Tibial nerve (tissue), 4 donors: ENCODE results near the gene RRP36.

Source experiments
- EP300 ChIP-seq, 2 donors: sonication (generic); formaldehyde crosslinking; IDR thresholded peaks; one replicate each; pipeline ENCODE4 v1.6.1; 2017; ENCODE audit warnings: antibody characterized with exemption in 2 of 2, mild to moderate bottlenecking in 1 of 2
- POLR2A ChIP-seq, 2 donors: fragments of 450-650 bp; IDR thresholded peaks; one replicate each; pipeline ENCODE4 v1.6.1; 2017; ENCODE audit warnings: antibody characterized with exemption in 2 of 2, mild to moderate bottlenecking in 2 of 2, moderate library complexity in 2 of 2
- TF ChIP-seq, protein P1 (sequence below), 5 experiments: fragments of 200-600 bp in 3 of 5; fragments of 450-650 bp in 2 of 5; sonication (generic) in 3 of 5; IDR thresholded peaks; one replicate each; pipeline ENCODE4 v1.5.1; 2016 to 2019; ENCODE audit warnings: antibody characterized with exemption in 5 of 5, mild to moderate bottlenecking in 3 of 5, moderate library complexity in 2 of 5

DNA sequence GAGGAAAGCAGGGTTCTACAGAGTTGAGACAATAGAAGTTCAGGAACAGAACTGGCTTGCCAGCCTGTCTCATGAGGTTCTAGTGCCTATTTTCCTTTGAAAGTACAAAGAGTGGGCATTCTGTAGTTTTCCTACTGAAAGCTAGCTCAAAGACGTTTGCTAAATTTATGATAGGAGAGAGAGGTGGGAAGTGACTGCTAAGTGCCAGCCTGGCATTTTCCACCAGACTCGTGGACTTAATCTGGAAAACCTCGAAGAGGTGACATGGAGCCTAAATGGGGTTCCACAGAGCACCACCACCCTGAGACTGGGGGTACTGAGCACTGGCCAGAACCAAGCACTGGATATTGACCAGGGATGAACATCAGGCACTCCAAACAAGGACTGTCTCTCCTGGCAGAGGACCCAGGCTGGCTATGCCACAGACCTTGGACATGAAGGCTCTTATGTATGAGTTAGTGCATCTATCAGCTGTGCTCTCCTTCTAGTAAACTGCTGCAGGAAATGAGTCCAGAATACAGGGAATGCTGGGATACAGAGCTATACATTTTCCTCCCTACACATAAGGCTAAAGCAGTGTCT, 49.6 kb upstream of the RRP36 start:
- TF ChIP-seq POLR2A (IDR thresholded peaks at IDR 0.05): no peak
- TF ChIP-seq, protein P1, sequence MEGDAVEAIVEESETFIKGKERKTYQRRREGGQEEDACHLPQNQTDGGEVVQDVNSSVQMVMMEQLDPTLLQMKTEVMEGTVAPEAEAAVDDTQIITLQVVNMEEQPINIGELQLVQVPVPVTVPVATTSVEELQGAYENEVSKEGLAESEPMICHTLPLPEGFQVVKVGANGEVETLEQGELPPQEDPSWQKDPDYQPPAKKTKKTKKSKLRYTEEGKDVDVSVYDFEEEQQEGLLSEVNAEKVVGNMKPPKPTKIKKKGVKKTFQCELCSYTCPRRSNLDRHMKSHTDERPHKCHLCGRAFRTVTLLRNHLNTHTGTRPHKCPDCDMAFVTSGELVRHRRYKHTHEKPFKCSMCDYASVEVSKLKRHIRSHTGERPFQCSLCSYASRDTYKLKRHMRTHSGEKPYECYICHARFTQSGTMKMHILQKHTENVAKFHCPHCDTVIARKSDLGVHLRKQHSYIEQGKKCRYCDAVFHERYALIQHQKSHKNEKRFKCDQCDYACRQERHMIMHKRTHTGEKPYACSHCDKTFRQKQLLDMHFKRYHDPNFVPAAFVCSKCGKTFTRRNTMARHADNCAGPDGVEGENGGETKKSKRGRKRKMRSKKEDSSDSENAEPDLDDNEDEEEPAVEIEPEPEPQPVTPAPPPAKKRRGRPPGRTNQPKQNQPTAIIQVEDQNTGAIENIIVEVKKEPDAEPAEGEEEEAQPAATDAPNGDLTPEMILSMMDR (IDR thresholded peaks at IDR 0.05): no peak
- TF ChIP-seq EP300 (IDR thresholded peaks at IDR 0.05): no peak
